K562 (cell line): ENCODE data around the gene NPAS2. TPM values are rescaled to one million over a fixed set of nuclear protein-coding genes. Genes with fewer than 3 reads are reported as not detected.

ENCODE experiments used
- ATAC-seq: fragments of 200-7000 bp; cut with Tn5 transposase; 3 replicates; pipeline ENCODE4 v1.9.1; 2020; ENCODE audit warnings: moderate library complexity
- BruUV-seq: library from RNA; stranded (reverse); fragments of 400-500 nt; replicated peaks from 2 replicates; lab custom pipeline; 2021; lab: Mats Ljungman, UMichigan
- CTCF ChIA-PET: fragments of 300-600 bp; formaldehyde crosslinking; extraction: SDS; loops from one replicate; lab custom pipeline; 2021; ENCODE audit warnings: low intra/inter-chr PET ratio; lab: Yijun Ruan, JAX
- POLR2A ChIA-PET: fragments of 300-600, 350-650 bp; sonication (Branson Sonifier 250); formaldehyde crosslinking; extraction: SDS; loops from one replicate; lab custom pipeline; 2021; ENCODE audit warnings: antibody characterized with exemption, inconsistent platforms; lab: Yijun Ruan, JAX
- DNase-seq, 4 experiments: peaks; one replicate each; pipeline versions ENCODE4 v3.0.0 to v3.0.0-alpha.2; 2011 to 2018; ENCODE audit warnings: low spot score in 3 of 4, mixed read lengths in 3 of 4; ENCODE audit errors: extremely low read depth in 1 of 4
- FAIRE-seq: peaks from 2 replicates; lab custom pipeline; 2011; peaks lifted over from hg19 to GRCh38; lab: Jason Lieb, UNC
- H2AFZ ChIP-seq: 2 replicates; pipeline ENCODE4 v1.6.0; 2011; ENCODE audit warnings: low read depth, low read length, control low read depth, inconsistent platforms
- H3K27ac ChIP-seq: fragments of 200-600 bp; 3 replicates; pipeline ENCODE4 v1.8.0; 2011; ENCODE audit warnings: low read depth, mild to moderate bottlenecking, control low read depth, inconsistent platforms, low read length, moderate library complexity, mixed read lengths; ENCODE audit errors: extremely low read depth
- H3K27me3 ChIP-seq, 2 experiments: fragments of 300-600 bp in 1 of 2; 2 replicates in 1 of 2; 3 replicates in 1 of 2; pipeline versions ENCODE4 v1.6.0 to v1.8.0; 2011; ENCODE audit warnings: inconsistent platforms in 2 of 2, low read length in 2 of 2, mild to moderate bottlenecking in 1 of 2, mixed read lengths in 1 of 2, moderate library complexity in 1 of 2; ENCODE audit not compliant: control insufficient read depth in 2 of 2, insufficient read depth in 2 of 2
- H3K36me3 ChIP-seq: fragments of 300-600 bp; 3 replicates; pipeline ENCODE4 v1.8.0; 2011; ENCODE audit warnings: mild to moderate bottlenecking, low read length, inconsistent platforms; ENCODE audit not compliant: control insufficient read depth, insufficient read depth
- H3K4me1 ChIP-seq, 2 experiments: fragments of 200-600 bp in 1 of 2; replicated peaks in 1 of 2; 2 replicates in 1 of 2; 3 replicates in 1 of 2; pipeline versions ENCODE4 v1.5.1 to v1.8.0; 2011; ENCODE audit warnings: inconsistent platforms in 2 of 2, low read length in 2 of 2, mild to moderate bottlenecking in 1 of 2, mixed read lengths in 1 of 2, moderate library complexity in 1 of 2; ENCODE audit not compliant: control insufficient read depth in 2 of 2, insufficient read depth in 2 of 2
- H3K4me2 ChIP-seq: 2 replicates; pipeline ENCODE4 v1.6.1; 2011; ENCODE audit warnings: low read length, control low read depth, inconsistent platforms, mixed read lengths; ENCODE audit not compliant: insufficient read depth
- H3K4me3 ChIP-seq: fragments of 200-600 bp; sonication (generic), shearing (Covaris generic); 2 replicates; pipeline ENCODE4 v1.5.1; 2016; ENCODE audit warnings: control low read depth, inconsistent platforms
- H3K79me2 ChIP-seq: fragments of 200-600 bp; 3 replicates; pipeline ENCODE4 v1.8.0; 2011; ENCODE audit warnings: low read length, inconsistent platforms; ENCODE audit not compliant: control insufficient read depth, insufficient read depth
- H3K9ac ChIP-seq, 2 experiments: 2 replicates each; pipeline versions ENCODE4 v1.6.0 to v1.6.1; 2011; ENCODE audit warnings: low read depth in 2 of 2, low read length in 2 of 2, control low read depth in 1 of 2, inconsistent platforms in 1 of 2, mild to moderate bottlenecking in 1 of 2, mixed read lengths in 1 of 2; ENCODE audit not compliant: insufficient read depth in 1 of 2
- H3K9me1 ChIP-seq: one replicate; pipeline ENCODE4 v1.6.0; 2011; ENCODE audit warnings: inconsistent platforms, mild to moderate bottlenecking, low read length, moderate library complexity; ENCODE audit not compliant: control insufficient read depth, insufficient read depth
- H3K9me3 ChIP-seq: replicated peaks from 2 replicates; pipeline ENCODE4 v1.5.1; 2011; ENCODE audit warnings: low read depth, low read length, inconsistent platforms; ENCODE audit not compliant: control insufficient read depth, insufficient read depth
- H4K20me1 ChIP-seq: replicated peaks from 2 replicates; pipeline ENCODE4 v1.6.1; 2011; ENCODE audit warnings: low read length, inconsistent platforms, mixed read lengths; ENCODE audit not compliant: control insufficient read depth, insufficient read depth
- CBFA2T3 ChIP-seq: fragments of 450-650 bp; IDR thresholded peaks from 2 replicates; pipeline ENCODE4 v1.6.1; 2017
- CREB3 ChIP-seq: fragments of 450-650 bp; conservative IDR thresholded peaks from 2 replicates; pipeline ENCODE4 v1.6.1; 2016; ENCODE audit warnings: missing genetic modification characterization, low read depth, mild to moderate bottlenecking, missing compliant biosample characterization, moderate library complexity
- PHB ChIP-seq: fragments of 250-450 bp; sonication (Bioruptor Pico); IDR thresholded peaks from 2 replicates; pipeline ENCODE4 v1.5.0; 2021
- TCFL5 ChIP-seq: fragments of 250-450 bp; sonication (Bioruptor Pico); conservative IDR thresholded peaks from 2 replicates; pipeline ENCODE4 v1.6.1; 2021; ENCODE audit warnings: mild to moderate bottlenecking, moderate library complexity, matching md5 sums
- ZNF274 ChIP-seq: IDR thresholded peaks from 2 replicates; pipeline ENCODE4 v1.6.1; 2011; ENCODE audit warnings: low read depth, mild to moderate bottlenecking, low read length, moderate library complexity, borderline replicate concordance
- WGBS: fragments of 100-300 bp; shearing (Covaris generic); methylation state at CpG from one replicate; pipeline ENCODE4 v1.1.6; 2016; ENCODE audit warnings: low coverage, mixed read lengths; ENCODE audit not compliant: insufficient coverage; ENCODE audit errors: missing lambda C conversion rate; 5-methylcytosine and 5-hydroxymethylcytosine counted together
- in situ Hi-C: fragments of 300-500 bp; cut with MboI; formaldehyde crosslinking; loops from 4 replicates; pipeline ENCODE4 v1.15.0; 2018; ENCODE audit warnings: inconsistent platforms, mixed read lengths
- intact Hi-C: fragments of 100-400 bp; cut with micrococcal nuclease; formaldehyde crosslinking; loops from 2 replicates; pipeline ENCODE4 v1.14.2; 2022
- polyA plus RNA-seq, 8 experiments: library from polyadenylated mRNA; depleted of rRNA in 4 of 8; stranded (reverse) in 5 of 8; unstranded in 3 of 8; fragments of >200 nt; fragmentation: Nextera tagmentation in 2 of 8; fragmentation: Illumina TruSeq in 1 of 8; extraction: Ambion mirVana in 2 of 8; extraction: Trizol in 1 of 8; gene quantifications; 2 replicates each; pipeline versions ENCODE4 v1.2.1 to v1.2.3, GENCODE V29; 2011 to 2014; ENCODE audit warnings: inconsistent platforms in 1 of 8, missing spikeins in 1 of 8
- total RNA-seq, 7 experiments: library from RNA; depleted of rRNA in 6 of 7; stranded (reverse); fragments of >200 nt in 6 of 7; fragmentation: Illumina TruSeq in 2 of 7; extraction: Trizol in 2 of 7; gene quantifications; 2 replicates each; pipeline versions ENCODE4 v1.2.1 to v1.2.3, GENCODE V29; 2011 to 2021; ENCODE audit warnings: low replicate concordance in 1 of 7

The NPAS2 gene
- total and polyA plus RNA-seq, 9 of the 15 experiments (the other 6 are each of a cell fraction or from before 2014, with no cell fraction given) = 0.06 to 0.29 (median 0.07) TPM; not detected in 5

DNA sequence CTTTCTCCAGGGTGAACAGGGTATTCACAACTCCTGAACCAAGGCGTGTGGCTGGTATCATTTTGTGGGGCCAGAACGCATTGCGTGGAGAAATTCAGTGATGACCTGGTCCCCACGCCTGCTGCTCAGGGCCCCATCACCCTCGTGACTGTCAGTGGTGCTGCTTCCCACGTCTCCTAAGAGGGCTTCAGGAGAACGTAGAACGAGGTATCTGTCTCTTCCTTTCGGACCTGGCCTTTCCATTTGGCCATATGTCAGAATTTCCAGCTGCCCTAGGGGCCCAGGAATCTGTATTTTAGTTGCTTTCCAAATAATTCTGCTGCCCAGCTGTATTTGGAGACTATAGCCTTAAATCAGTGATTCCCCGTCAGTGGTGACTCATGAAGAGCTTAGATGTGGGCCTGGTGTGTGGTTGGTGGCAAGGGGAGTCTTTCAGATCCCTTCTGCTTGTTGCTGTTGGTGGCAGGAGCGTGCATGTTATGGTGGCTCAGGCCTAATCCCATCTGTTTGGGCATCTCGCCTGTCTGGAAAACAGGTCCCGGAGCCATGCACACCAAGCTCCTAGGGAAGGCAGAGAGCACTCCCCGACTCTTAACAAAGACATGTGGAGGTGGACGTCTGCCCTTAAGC, 56.4 kb downstream of the NPAS2 start:
- no peak overlapping the region for H3K4me3 ChIP-seq
- no peaks in the 10 kb centered on the region for H3K79me2 ChIP-seq
- no peaks in the 10 kb centered on the region for H3K9me3 ChIP-seq
- no peak overlapping the region for H3K27ac ChIP-seq
- no peaks in the 10 kb centered on the region for H3K9me1 ChIP-seq
- intact Hi-C loops = no loop called here
- no peak for DNase-seq
- no peaks in the 10 kb centered on the region; a peak in 1 of 5 replicates for H3K4me1 ChIP-seq
- no peaks in the 10 kb centered on the region for H4K20me1 ChIP-seq
- H3K9ac ChIP-seq = no peak overlapping the region
- H3K27me3 ChIP-seq = no peaks in the 10 kb centered on the region; a peak in 2 of 5 replicates
- no peak overlapping the region for H2AFZ ChIP-seq
- CTCF ChIA-PET = no interaction called here
- H3K4me2 ChIP-seq = no peak overlapping the region
- no peak for ATAC-seq
- in situ Hi-C loops = no loop called here
- POLR2A ChIA-PET = interaction anchor here (0.7 to 1.2 kb wide), 2 partner anchors 14 to 54 kb away, joined by 3 read pairs; no protein-coding TSS in a partner anchor
- WGBS = 25% methylated on average over 15 of the region's 15 CpGs
- TF ChIP-seq CREB3 (tag) (no peak), TCFL5 (CRISPR knock-in tag) (no peak), CBFA2T3 (0 out of 2 replicates have a peak, but pooled peaks have one; percentile 19), ZNF274 (no peak), PHB (CRISPR knock-in tag) (no peak)
- no peak for FAIRE-seq
- H3K36me3 ChIP-seq = no peaks in the 10 kb centered on the region
- no TSS peak for BruUV-seq
